Measurements from ENCODE around the gene GPR142.

GRCh38 chr17:74368341-74369081 is 1.2 kb downstream of the GPR142 start:
- TF ChIP-seq CTCF (optimal IDR thresholded peaks at IDR 0.05 in 1 of 3, IDR thresholded peaks at IDR 0.05 in 1 of 3, conservative IDR thresholded peaks at IDR 0.05 in 1 of 3; ENCODE audit: extremely low read depth in 1 of 3, insufficient read depth in 2 of 3, low read length in 3 of 3) (peak; percentile 84 to 97 (median 94)), EZH2 (IDR thresholded peaks at IDR 0.05; ENCODE audit: low read length) (no peak)

Data from keratinocyte (primary cell).